HFF-Myc (cell line): ENCODE measurements around the gene LDLRAD4.
A peak's percentile ranks its signal among the peaks of the same experiment; 100 is the strongest.

Experiments used
- DNase-seq: peaks from one replicate; pipeline ENCODE4 v3.0.0-alpha.2; 2011; ENCODE audit warnings: low read depth; ENCODE audit errors: extremely low read depth
- H3K4me3 ChIP-seq: replicated peaks from 2 replicates; pipeline ENCODE4 v1.5.1; 2011; ENCODE audit warnings: low read depth, mild to moderate bottlenecking, control low read depth, low read length
- TF ChIP-seq, protein P1 (sequence below): IDR thresholded peaks from 2 replicates; pipeline ENCODE4 v1.5.1; 2012; ENCODE audit warnings: mild to moderate bottlenecking, low read depth, low read length, control low read depth; ENCODE audit errors: missing control alignments

The LDLRAD4 gene

DNA sequence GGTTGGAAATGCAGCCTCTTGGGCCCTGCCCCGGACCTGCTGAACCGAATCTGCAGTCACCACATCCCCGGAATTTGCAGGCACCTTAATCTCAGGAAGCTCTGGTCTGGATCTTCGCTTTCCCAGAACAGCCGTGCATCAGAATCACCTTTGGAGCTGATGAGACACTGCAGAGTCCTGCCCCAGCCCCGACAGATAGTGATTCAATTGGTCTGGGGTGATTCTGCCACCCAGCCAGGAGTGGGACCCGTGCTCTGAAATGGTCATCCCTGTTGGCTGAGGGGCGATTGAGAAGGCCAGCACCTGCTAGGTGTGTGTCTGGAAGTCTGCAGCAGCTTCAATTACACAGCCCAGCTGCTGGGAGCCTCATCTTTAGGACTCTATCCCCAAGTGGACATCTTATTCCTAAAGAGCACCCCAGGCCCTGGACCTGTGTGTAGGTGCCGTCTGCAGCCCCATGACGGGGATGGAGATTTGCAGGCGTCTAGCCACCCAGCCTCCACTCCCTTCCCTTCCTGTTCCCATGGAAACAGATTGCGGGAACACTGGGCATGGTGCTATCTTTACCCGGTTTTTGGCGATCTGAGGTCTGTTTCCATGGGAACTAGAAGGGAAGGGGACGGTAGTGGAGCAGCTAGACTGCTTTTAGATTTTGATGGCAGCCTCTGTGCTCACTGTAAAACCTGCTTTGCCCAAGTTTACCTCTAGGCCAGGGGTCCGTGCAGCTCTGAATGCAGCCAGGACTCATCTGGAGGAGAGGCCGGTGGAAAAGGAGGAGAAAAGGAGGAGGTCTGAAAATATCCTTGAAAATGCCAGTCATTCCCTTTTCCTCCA lies 156.1 kb downstream of the LDLRAD4 start:
- no peak for DNase-seq
- TF ChIP-seq, protein P1, sequence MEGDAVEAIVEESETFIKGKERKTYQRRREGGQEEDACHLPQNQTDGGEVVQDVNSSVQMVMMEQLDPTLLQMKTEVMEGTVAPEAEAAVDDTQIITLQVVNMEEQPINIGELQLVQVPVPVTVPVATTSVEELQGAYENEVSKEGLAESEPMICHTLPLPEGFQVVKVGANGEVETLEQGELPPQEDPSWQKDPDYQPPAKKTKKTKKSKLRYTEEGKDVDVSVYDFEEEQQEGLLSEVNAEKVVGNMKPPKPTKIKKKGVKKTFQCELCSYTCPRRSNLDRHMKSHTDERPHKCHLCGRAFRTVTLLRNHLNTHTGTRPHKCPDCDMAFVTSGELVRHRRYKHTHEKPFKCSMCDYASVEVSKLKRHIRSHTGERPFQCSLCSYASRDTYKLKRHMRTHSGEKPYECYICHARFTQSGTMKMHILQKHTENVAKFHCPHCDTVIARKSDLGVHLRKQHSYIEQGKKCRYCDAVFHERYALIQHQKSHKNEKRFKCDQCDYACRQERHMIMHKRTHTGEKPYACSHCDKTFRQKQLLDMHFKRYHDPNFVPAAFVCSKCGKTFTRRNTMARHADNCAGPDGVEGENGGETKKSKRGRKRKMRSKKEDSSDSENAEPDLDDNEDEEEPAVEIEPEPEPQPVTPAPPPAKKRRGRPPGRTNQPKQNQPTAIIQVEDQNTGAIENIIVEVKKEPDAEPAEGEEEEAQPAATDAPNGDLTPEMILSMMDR = no peak
- no peak overlapping the region for H3K4me3 ChIP-seq

DNA sequence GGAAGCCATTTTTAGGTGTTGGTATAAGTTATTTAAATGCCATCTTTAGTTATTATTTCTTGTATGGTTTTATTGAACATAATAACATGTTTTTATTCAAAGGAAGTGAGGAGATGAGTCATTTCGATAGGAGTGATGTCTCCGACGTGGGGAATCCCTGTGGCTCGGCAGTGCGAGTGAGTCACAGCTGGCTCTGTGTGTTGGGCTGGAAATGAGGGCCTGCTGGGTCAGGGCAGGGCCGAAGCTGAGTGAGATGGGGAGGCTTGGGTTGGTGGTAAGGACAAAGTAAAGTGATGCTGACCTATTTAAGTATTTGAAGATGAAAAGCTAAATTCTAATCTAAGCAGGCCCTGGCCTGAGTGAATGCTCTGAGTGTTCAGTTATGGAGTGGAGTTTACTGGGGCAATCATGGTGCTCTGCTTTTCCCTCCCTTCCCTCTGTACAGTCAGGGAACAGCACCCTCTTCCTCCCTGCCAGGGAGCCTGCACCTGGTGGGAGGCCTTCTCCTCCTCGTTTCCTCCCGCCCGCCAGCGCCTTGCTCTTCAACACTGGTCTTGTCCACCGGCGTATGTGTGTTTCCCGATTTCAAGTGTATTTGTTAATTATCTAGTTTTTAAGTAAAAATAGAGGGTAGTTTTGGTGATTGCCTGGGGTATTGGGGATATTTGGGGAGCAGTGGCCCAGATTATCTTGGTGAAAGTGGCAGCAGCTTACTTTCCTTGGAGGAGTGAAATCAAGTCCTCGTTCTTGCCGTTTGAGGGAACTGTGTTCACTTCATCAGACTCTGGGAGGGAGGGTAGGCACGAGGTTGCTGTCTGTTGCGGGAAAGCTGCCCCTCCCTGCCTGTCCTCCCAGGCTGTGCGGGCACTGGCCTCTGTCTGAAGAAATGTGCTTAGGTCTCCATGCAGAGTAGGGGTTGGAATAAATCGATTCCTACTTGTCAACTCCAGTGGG lies 157.0 kb downstream of the LDLRAD4 start:
- H3K4me3 ChIP-seq = no peak overlapping the region
- DNase-seq = peak; percentile 54
- TF ChIP-seq, protein P1 = no peak

DNA sequence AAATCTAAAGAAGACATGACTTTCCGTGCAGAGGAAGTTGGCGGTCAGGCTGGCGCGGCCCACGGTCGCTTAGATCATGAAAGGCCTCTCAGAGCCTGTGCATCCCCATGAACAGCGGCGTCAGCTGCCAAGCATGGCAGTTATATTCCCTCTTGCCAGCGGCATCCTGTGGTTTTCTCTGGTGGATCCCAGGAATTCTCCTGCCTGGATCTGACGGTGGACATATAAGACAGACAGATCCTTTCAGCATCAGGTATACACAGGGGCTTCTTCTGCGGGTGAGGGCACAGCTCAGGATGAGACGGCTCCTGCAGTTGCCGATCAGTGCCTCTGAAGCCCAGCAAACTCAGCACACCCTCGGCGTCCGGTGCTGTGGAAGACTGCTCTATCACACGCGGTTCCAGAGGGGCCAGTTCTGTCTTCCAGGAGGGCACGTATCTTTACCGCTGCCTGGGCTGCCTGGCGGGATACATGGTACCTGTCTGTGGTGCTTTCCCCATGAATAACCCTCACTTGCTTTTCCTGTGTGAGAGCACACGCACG lies 157.8 kb downstream of the LDLRAD4 start:
- TF ChIP-seq, protein P1 = no peak
- no peak for DNase-seq
- no peak overlapping the region for H3K4me3 ChIP-seq

- H3K4me3 ChIP-seq = no peak overlapping the region
- DNase-seq = no peak
- TF ChIP-seq, protein P1 = no peak
Observed at GRCh38 chr18:13376841-13377351, 158.3 kb downstream of the LDLRAD4 start.

DNA sequence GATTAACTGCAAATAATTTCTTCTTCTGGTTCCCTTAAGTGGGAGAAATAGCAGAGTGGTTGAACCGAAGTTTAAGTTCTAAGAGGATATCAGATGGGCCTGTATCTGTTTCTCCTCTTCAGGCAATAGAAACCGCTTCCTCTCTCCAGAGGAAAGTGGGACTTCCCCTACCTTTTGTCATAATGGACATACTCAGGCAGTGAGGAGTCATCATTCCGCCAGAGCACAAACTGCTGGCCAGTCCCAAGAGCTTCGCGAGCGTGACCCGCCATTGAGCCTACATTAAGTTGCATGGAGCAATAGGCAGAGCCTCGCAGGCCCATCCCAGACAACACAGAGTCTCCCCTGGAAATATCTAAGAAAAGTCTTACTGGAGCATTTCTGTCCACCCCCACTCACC lies 158.9 kb downstream of the LDLRAD4 start:
- H3K4me3 ChIP-seq = no peak overlapping the region
- DNase-seq = no peak
- TF ChIP-seq, protein P1 = no peak

DNA sequence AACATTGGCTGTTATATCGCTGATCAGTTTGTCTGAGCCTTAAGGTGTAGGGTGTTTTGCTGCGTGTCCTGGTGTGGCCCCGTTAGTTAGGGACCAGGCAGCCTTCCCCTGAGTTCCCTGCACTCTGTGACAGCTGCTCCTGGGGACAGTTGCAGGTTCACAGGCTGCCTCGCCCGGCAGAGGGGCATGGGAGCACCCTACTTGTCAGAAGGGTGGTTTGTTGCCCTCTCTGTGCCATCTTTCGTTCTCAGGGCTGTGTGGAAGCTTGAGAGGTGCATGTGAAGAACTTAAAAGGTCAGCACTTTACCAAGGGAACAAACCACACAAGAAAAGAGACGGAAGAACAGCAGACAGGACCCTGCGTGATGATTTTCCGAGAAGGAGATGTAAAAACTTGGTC lies 159.6 kb downstream of the LDLRAD4 start:
- TF ChIP-seq, protein P1 = no peak
- no peak for DNase-seq

More for the DNA sequence above, 159.6 kb downstream of the LDLRAD4 start:
- H3K4me3 ChIP-seq = no peak overlapping the region
